Left ventricle myocardium inferior (tissue), 1 donor: Measurements from ENCODE around the gene OR52E1. TPM values are rescaled to one million over a fixed set of nuclear protein-coding genes. Genes with fewer than 3 reads are reported as not detected.
"Not testable (repeated sequence)": the region's sequence is repeated elsewhere in the genome, so short reads cannot be mapped to it uniquely, and the experiment has no call there.

Experiments used
- DNase-seq: peaks from one replicate; pipeline ENCODE4 v3.0.0-alpha.2; 2020
- H3K27ac ChIP-seq: fragments of 200-600 bp; replicated peaks from 2 replicates; pipeline ENCODE4 v1.8.0; 2021
- H3K27me3 ChIP-seq: fragments of 200-600 bp; 2 replicates; pipeline ENCODE4 v1.8.0; 2021; ENCODE audit warnings: low read depth
- H3K36me3 ChIP-seq: fragments of 200-600 bp; 2 replicates; pipeline ENCODE4 v1.8.0; 2021
- H3K4me1 ChIP-seq: fragments of 200-600 bp; 2 replicates; pipeline ENCODE4 v1.8.0; 2021
- H3K4me3 ChIP-seq: fragments of 200-600 bp; 2 replicates; pipeline ENCODE4 v1.8.0; 2021; ENCODE audit warnings: mild to moderate bottlenecking, moderate library complexity
- H3K9me3 ChIP-seq: fragments of 200-600 bp; replicated peaks from 2 replicates; pipeline ENCODE4 v1.8.0; 2021
- CTCF ChIP-seq: fragments of 200-600 bp; IDR thresholded peaks from 2 replicates; pipeline ENCODE4 v1.8.0; 2021; ENCODE audit warnings: antibody characterized with exemption, mild to moderate bottlenecking, borderline replicate concordance
- intact Hi-C: fragments of 100-400 bp; cut with micrococcal nuclease; formaldehyde crosslinking; loops from one replicate; pipeline ENCODE4 v1.11.0; 2022
- total RNA-seq: library from RNA; stranded (reverse); fragmentation: NEBNext Ultra II Directional; extraction: Animal tissue kit (Norgen Biotek cat#: 25700); gene quantifications from one replicate; pipeline ENCODE4 v1.2.1, GENCODE V29; 2021
- donor health status: DM: no; HTN: yes; CAD: no; lungs with severe emphysema.

OR52E1 gene
- total RNA-seq, 1 donor from 2014 or later = not detected

- intact Hi-C loops = no loop called here
- Histone ChIP-seq H3K27me3 (no peaks in the 10 kb centered on the region), H3K27ac (no peak overlapping the region), H3K4me3 (no peak overlapping the region), H3K4me1 (no peaks in the 10 kb centered on the region), H3K36me3 (no peaks in the 10 kb centered on the region), H3K9me3 (no peaks in the 10 kb centered on the region)
- DNase-seq = no peak
- no peak for TF ChIP-seq CTCF
Measured at GRCh38 chr11:5042091-5042490, 27.3 kb upstream of the OR52E1 start.

GRCh38 chr11:5043380-5043779 lies 26.0 kb upstream of the OR52E1 start:
- Histone ChIP-seq H3K9me3 (no peaks in the 10 kb centered on the region), H3K4me3 (no peak overlapping the region), H3K27ac (no peak overlapping the region), H3K4me1 (no peaks in the 10 kb centered on the region), H3K36me3 (no peaks in the 10 kb centered on the region), H3K27me3 (no peaks in the 10 kb centered on the region)
- intact Hi-C loops = no loop called here
- no peak for DNase-seq
- no peak for TF ChIP-seq CTCF

GRCh38 chr11:5046226-5046625 lies 23.1 kb upstream of the OR52E1 start, which contains the start of gene OR52J3:
Gene OR52J3, plus strand, starts transcription at chr11:5046526. Its CDS starts 0 bp downstream, at chr11:5046526.
- H3K4me3 ChIP-seq = no peak within 1 kb of the TSS
- no peaks in the 10 kb centered on the region for H3K27me3 ChIP-seq
- H3K9me3 ChIP-seq = no peaks in the 10 kb centered on the region
- no peaks in the 10 kb centered on the region for H3K36me3 ChIP-seq
- no peak for TF ChIP-seq CTCF
- no peak for DNase-seq
- no peaks in the 10 kb centered on the region for H3K4me1 ChIP-seq
- H3K27ac ChIP-seq = no peak within 1 kb of the TSS
- intact Hi-C loops = no loop called here

GRCh38 chr11:5046754-5047330 lies 22.5 kb upstream of the OR52E1 start:
- Histone ChIP-seq H3K27ac (no peak overlapping the region), H3K4me3 (no peak overlapping the region)
- intact Hi-C loops = no loop called here

GRCh38 chr11:5058679-5059078 lies 10.7 kb upstream of the OR52E1 start:
- H3K9me3 ChIP-seq, H3K36me3 ChIP-seq, H3K4me3 ChIP-seq, H3K4me1 ChIP-seq, intact Hi-C loops, H3K27me3 ChIP-seq, H3K27ac ChIP-seq, DNase-seq: not testable (repeated sequence)

More at GRCh38 chr11:5046754-5047330, 22.5 kb upstream of the OR52E1 start:
- no peak for TF ChIP-seq CTCF
- Histone ChIP-seq H3K27me3 (no peaks in the 10 kb centered on the region), H3K9me3 (no peaks in the 10 kb centered on the region), H3K36me3 (no peaks in the 10 kb centered on the region), H3K4me1 (no peaks in the 10 kb centered on the region)
- no peak for DNase-seq

GRCh38 chr11:5059391-5059790 lies 10.0 kb upstream of the OR52E1 start, which contains the start of gene OR52E2:
Gene OR52E2, minus strand, starts transcription at chr11:5059627. Its CDS starts 0 bp downstream, at chr11:5059627.
- no peaks in the 10 kb centered on the region for H3K4me1 ChIP-seq
- H3K36me3 ChIP-seq = no peaks in the 10 kb centered on the region
- H3K27ac ChIP-seq = no peak within 1 kb of the TSS
- no peak for DNase-seq
- no peak for TF ChIP-seq CTCF
- H3K27me3 ChIP-seq = no peaks in the 10 kb centered on the region
- no peak within 1 kb of the TSS for H3K4me3 ChIP-seq
- H3K9me3 ChIP-seq = no peaks in the 10 kb centered on the region
- intact Hi-C loops = no loop called here
